HepG2 (cell line): ENCODE data around the gene PROX1. TPM values are rescaled to one million over a fixed set of nuclear protein-coding genes. Genes with fewer than 3 reads are reported as not detected.
A peak's percentile ranks its signal among the peaks of the same experiment; 100 is the strongest.

ENCODE experiments used
- BHLHE40 ChIP-seq: IDR thresholded peaks from 2 replicates; pipeline ENCODE4 v1.6.1; 2011; ENCODE audit warnings: low read length, improper control_type of control experiment
- CEBPG ChIP-seq: IDR thresholded peaks from 2 replicates; pipeline ENCODE4 v1.6.1; 2016
- EP300 ChIP-seq, 3 experiments: sonication (generic) in 1 of 3; formaldehyde crosslinking in 1 of 3; IDR thresholded peaks; 2 replicates each; pipeline versions ENCODE4 v1.5.1 to v1.6.1; 2011 to 2020; ENCODE audit warnings: low read depth in 2 of 3, low read length in 2 of 3, borderline replicate concordance in 1 of 3, improper control_type of control experiment in 1 of 3, mild to moderate bottlenecking in 1 of 3, missing genetic modification reagents in 1 of 3, moderate library complexity in 1 of 3
- FOSL2 ChIP-seq: sonication (generic); formaldehyde crosslinking; IDR thresholded peaks from 2 replicates; pipeline ENCODE4 v1.4.0; 2020; ENCODE audit warnings: missing genetic modification reagents
- FOXA3 ChIP-seq: IDR thresholded peaks from 2 replicates; pipeline ENCODE4 v1.6.1; 2016; ENCODE audit warnings: missing genetic modification reagents, missing compliant biosample characterization
- GTF3A ChIP-seq: sonication (generic); formaldehyde crosslinking; conservative IDR thresholded peaks from 2 replicates; pipeline ENCODE4 v1.4.0; 2020; ENCODE audit warnings: mild to moderate bottlenecking, missing genetic modification reagents
- HES4 ChIP-seq: sonication (generic); formaldehyde crosslinking; IDR thresholded peaks from 2 replicates; pipeline ENCODE4 v1.9.0; 2021; ENCODE audit warnings: mild to moderate bottlenecking, missing genetic modification reagents, borderline replicate concordance
- HNF4A ChIP-seq: sonication (generic); formaldehyde crosslinking; IDR thresholded peaks from 2 replicates; pipeline ENCODE4 v1.4.0; 2020; ENCODE audit warnings: missing genetic modification reagents
- NCOA2 ChIP-seq: sonication (generic); formaldehyde crosslinking; IDR thresholded peaks from 2 replicates; pipeline ENCODE4 v1.8.0; 2022; ENCODE audit warnings: inconsistent platforms
- NFATC3 ChIP-seq: sonication (generic); formaldehyde crosslinking; IDR thresholded peaks from 2 replicates; pipeline ENCODE4 v1.5.1; 2020; ENCODE audit warnings: mild to moderate bottlenecking, missing genetic modification reagents
- POLR2AphosphoS5 ChIP-seq: IDR thresholded peaks from 2 replicates; pipeline ENCODE4 v1.6.1; 2012; ENCODE audit warnings: low read depth, low read length
- RAD21 ChIP-seq: fragments of 450-650 bp; formaldehyde crosslinking; IDR thresholded peaks from 2 replicates; pipeline ENCODE4 v1.5.0; 2020; ENCODE audit warnings: mild to moderate bottlenecking
- SOX13 ChIP-seq, 3 experiments: fragments of 450-650 bp in 1 of 3; sonication (generic) in 1 of 3; formaldehyde crosslinking in 1 of 3; IDR thresholded peaks in 2 of 3; conservative IDR thresholded peaks in 1 of 3; 2 replicates each; pipeline versions ENCODE4 v1.5.0 to v1.6.1; 2016 to 2020; ENCODE audit warnings: antibody characterized with exemption in 1 of 3, mild to moderate bottlenecking in 1 of 3, missing compliant biosample characterization in 1 of 3, missing genetic modification reagents in 1 of 3, moderate library complexity in 1 of 3
- SRSF9 ChIP-seq: fragments of 200-400 bp; formaldehyde crosslinking; IDR thresholded peaks from 2 replicates; pipeline ENCODE4 v1.6.1; 2018; ENCODE audit warnings: borderline replicate concordance, mild to moderate bottlenecking, low read depth, low read length; ENCODE audit not compliant: insufficient read depth, poor library complexity, severe bottlenecking
- ZBTB7B ChIP-seq: sonication (generic); formaldehyde crosslinking; IDR thresholded peaks from 2 replicates; pipeline ENCODE4 v1.4.0; 2020; ENCODE audit warnings: missing genetic modification reagents
- ZMYM4 ChIP-seq: sonication (generic); formaldehyde crosslinking; IDR thresholded peaks from 2 replicates; pipeline ENCODE4 v1.8.1; 2023; ENCODE audit warnings: mild to moderate bottlenecking, missing genetic modification reagents
- ZNF317 ChIP-seq: sonication (generic); formaldehyde crosslinking; IDR thresholded peaks from 2 replicates; pipeline ENCODE4 v1.5.0; 2020; ENCODE audit warnings: mild to moderate bottlenecking, missing genetic modification reagents
- ZNF749 ChIP-seq: sonication (generic); formaldehyde crosslinking; IDR thresholded peaks from 2 replicates; pipeline ENCODE4 v1.8.0; 2022; ENCODE audit warnings: mild to moderate bottlenecking, missing genetic modification reagents, moderate library complexity, borderline replicate concordance
- polyA plus RNA-seq, 8 experiments: library from polyadenylated mRNA; depleted of rRNA in 3 of 8; stranded (reverse) in 7 of 8; unstranded in 1 of 8; fragments of >200 nt; fragmentation: Illumina TruSeq in 4 of 8; extraction: Trizol in 4 of 8; gene quantifications; 2 replicates each; pipeline versions ENCODE4 v1.2.1 to v1.2.3, GENCODE V29; 2011 to 2016; ENCODE audit warnings: low read depth in 4 of 8, missing spikeins in 1 of 8, mixed read lengths in 1 of 8; ENCODE audit not compliant: insufficient read depth in 1 of 8
- total RNA-seq, 5 experiments: library from RNA; depleted of rRNA; stranded (reverse); fragments of >200 nt; fragmentation: Illumina TruSeq; extraction: Trizol; gene quantifications; 2 replicates each; pipeline ENCODE4 v1.2.3, GENCODE V29; 2016; ENCODE audit warnings: low read depth in 1 of 5
- TF ChIP-seq, protein P1 (sequence below): sonication (generic); formaldehyde crosslinking; IDR thresholded peaks from 2 replicates; pipeline ENCODE4 v1.5.0; 2020; ENCODE audit warnings: missing genetic modification reagents, mild to moderate bottlenecking, borderline replicate concordance
- TF ChIP-seq, protein P2 (sequence below): IDR thresholded peaks from 2 replicates; pipeline ENCODE4 v1.6.1; 2016
- TF ChIP-seq, protein P3 (sequence below), 2 experiments: fragments of 450-650 bp in 1 of 2; sonication (generic) in 1 of 2; formaldehyde crosslinking; IDR thresholded peaks; 2 replicates each; pipeline versions ENCODE4 v1.5.0 to v1.8.0; 2020 to 2022; ENCODE audit warnings: mild to moderate bottlenecking in 1 of 2, missing genetic modification reagents in 1 of 2
- TF ChIP-seq, protein P4 (sequence below): sonication (generic); formaldehyde crosslinking; IDR thresholded peaks from 2 replicates; pipeline ENCODE4 v1.4.0; 2020; ENCODE audit warnings: missing genetic modification reagents
- TF ChIP-seq, protein P5 (sequence below): sonication (generic); formaldehyde crosslinking; IDR thresholded peaks from 2 replicates; pipeline ENCODE4 v1.9.0; 2021; ENCODE audit warnings: missing genetic modification reagents, borderline replicate concordance

The PROX1 gene
- total and polyA plus RNA-seq, 2 of the 13 experiments (the other 11 are each of a cell fraction or from before 2014, with no cell fraction given) = 12.3 to 30.2 TPM

DNA sequence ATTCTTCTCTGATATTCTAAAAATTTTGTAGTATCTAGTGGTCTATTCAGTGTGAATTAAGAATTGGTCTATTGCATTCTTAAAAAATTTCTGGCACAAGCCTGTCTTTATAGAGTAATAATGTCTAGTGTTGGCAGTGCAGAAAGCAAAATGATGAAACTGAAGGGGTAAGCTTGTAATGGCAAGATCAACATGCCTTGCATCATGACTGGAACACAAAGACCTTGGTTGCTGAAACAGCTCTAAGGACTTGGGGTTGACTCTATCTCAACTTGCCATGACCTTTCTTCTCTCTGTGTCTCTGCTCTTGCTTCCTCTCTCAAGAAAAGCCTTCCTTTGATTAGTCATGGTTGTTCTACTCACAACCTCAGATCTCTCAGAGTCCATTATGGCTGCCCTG is 46.8 kb upstream of the PROX1 start (continued):
- TF ChIP-seq SRSF9 = no peak
- no peak for TF ChIP-seq BHLHE40
- peak; percentile 54 for TF ChIP-seq CEBPG (CRISPR knock-in tag)
- no peak for TF ChIP-seq ZMYM4 (CRISPR knock-in tag)
- no peak for TF ChIP-seq ZNF749 (CRISPR knock-in tag)
- TF ChIP-seq RAD21 (CRISPR knock-in tag) = no peak
- TF ChIP-seq POLR2AphosphoS5 = no peak
- TF ChIP-seq FOXA3 (CRISPR knock-in tag) = peak; percentile 65; the same call in 1 of the 2 replicates
- peak in 1 of 2 experiments; percentile 60; a peak in 1 of 4 replicates for TF ChIP-seq EP300 (IDR thresholded peaks at IDR 0.05; ENCODE audit: low read depth in 2 of 2, low read length in 2 of 2)
- TF ChIP-seq EP300 (CRISPR knock-in tag; IDR thresholded peaks at IDR 0.05; ENCODE audit: borderline replicate concordance) = peak; percentile 42; the same call in 1 of the 2 replicates
- 0 out of 2 replicates have a peak, but pooled peaks have one; percentile 25 for TF ChIP-seq HNF4A (CRISPR knock-in tag)
- TF ChIP-seq NCOA2 = no peak
- TF ChIP-seq, protein P1, sequence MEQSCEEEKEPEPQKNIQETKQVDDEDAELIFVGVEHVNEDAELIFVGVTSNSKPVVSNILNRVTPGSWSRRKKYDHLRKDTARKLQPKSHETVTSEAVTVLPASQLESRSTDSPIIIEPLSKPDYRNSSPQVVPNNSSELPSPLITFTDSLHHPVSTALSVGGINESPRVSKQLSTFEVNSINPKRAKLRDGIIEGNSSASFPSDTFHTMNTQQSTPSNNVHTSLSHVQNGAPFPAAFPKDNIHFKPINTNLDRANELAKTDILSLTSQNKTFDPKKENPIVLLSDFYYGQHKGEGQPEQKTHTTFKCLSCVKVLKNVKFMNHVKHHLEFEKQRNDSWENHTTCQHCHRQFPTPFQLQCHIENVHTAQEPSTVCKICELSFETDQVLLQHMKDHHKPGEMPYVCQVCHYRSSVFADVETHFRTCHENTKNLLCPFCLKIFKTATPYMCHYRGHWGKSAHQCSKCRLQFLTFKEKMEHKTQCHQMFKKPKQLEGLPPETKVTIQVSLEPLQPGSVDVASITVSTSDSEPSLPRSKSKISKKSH (CRISPR knock-in tag) = no peak
- TF ChIP-seq GTF3A (CRISPR knock-in tag) = no peak
- no peak for TF ChIP-seq NFATC3
- TF ChIP-seq HES4 (CRISPR knock-in tag) = no peak
- TF ChIP-seq, protein P2, sequence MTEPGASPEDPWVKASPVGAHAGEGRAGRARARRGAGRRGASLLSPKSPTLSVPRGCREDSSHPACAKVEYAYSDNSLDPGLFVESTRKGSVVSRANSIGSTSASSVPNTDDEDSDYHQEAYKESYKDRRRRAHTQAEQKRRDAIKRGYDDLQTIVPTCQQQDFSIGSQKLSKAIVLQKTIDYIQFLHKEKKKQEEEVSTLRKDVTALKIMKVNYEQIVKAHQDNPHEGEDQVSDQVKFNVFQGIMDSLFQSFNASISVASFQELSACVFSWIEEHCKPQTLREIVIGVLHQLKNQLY = no peak
- no peak for TF ChIP-seq ZBTB7B (CRISPR knock-in tag)
- TF ChIP-seq SOX13 (IDR thresholded peaks at IDR 0.05) = no peak
- TF ChIP-seq SOX13 (CRISPR knock-in tag; conservative IDR thresholded peaks at IDR 0.05 in 1 of 2, IDR thresholded peaks at IDR 0.05 in 1 of 2) = 0 out of 4 replicates have a peak, but pooled peaks of 1 of the 2 experiments have one; percentile 12
- TF ChIP-seq, protein P3, sequence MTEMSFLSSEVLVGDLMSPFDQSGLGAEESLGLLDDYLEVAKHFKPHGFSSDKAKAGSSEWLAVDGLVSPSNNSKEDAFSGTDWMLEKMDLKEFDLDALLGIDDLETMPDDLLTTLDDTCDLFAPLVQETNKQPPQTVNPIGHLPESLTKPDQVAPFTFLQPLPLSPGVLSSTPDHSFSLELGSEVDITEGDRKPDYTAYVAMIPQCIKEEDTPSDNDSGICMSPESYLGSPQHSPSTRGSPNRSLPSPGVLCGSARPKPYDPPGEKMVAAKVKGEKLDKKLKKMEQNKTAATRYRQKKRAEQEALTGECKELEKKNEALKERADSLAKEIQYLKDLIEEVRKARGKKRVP (CRISPR knock-in tag; IDR thresholded peaks at IDR 0.05) = peak in 1 of 2 experiments; percentile 91; a peak in 2 of 4 replicates
- TF ChIP-seq, protein P4, sequence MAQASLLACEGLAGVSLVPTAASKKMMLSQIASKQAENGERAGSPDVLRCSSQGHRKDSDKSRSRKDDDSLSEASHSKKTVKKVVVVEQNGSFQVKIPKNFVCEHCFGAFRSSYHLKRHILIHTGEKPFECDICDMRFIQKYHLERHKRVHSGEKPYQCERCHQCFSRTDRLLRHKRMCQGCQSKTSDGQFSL (CRISPR knock-in tag) = no peak
- TF ChIP-seq, protein P5, sequence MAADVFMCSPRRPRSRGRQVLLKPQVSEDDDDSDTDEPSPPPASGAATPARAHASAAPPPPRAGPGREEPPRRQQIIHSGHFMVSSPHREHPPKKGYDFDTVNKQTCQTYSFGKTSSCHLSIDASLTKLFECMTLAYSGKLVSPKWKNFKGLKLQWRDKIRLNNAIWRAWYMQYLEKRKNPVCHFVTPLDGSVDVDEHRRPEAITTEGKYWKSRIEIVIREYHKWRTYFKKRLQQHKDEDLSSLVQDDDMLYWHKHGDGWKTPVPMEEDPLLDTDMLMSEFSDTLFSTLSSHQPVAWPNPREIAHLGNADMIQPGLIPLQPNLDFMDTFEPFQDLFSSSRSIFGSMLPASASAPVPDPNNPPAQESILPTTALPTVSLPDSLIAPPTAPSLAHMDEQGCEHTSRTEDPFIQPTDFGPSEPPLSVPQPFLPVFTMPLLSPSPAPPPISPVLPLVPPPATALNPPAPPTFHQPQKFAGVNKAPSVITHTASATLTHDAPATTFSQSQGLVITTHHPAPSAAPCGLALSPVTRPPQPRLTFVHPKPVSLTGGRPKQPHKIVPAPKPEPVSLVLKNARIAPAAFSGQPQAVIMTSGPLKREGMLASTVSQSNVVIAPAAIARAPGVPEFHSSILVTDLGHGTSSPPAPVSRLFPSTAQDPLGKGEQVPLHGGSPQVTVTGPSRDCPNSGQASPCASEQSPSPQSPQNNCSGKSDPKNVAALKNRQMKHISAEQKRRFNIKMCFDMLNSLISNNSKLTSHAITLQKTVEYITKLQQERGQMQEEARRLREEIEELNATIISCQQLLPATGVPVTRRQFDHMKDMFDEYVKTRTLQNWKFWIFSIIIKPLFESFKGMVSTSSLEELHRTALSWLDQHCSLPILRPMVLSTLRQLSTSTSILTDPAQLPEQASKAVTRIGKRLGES (CRISPR knock-in tag) = no peak
- TF ChIP-seq FOSL2 = 0 out of 2 replicates have a peak, but pooled peaks have one; percentile 11
- no peak for TF ChIP-seq ZNF317
